Glutamatergic neuron (in vitro differentiated cells): ENCODE measurements around the gene SAXO1. TPM values are rescaled to one million over a fixed set of nuclear protein-coding genes. Genes with fewer than 3 reads are reported as not detected.

Source experiments
- DNase-seq: peaks from one replicate; pipeline ENCODE4 v3.0.0; 2022
- H3K27ac Mint-ChIP-seq: one replicate; pipeline ENCODE4 v1.8.0; 2020; ENCODE audit warnings: mild to moderate bottlenecking, mixed read lengths, inconsistent platforms; ENCODE audit not compliant: unreplicated experiment
- H3K27me3 Mint-ChIP-seq: one replicate; pipeline ENCODE4 v1.8.0; 2020; ENCODE audit warnings: mild to moderate bottlenecking, moderate library complexity, mixed read lengths, inconsistent platforms; ENCODE audit not compliant: unreplicated experiment
- H3K36me3 Mint-ChIP-seq: one replicate; pipeline ENCODE4 v1.8.0; 2020; ENCODE audit warnings: mild to moderate bottlenecking, mixed read lengths, inconsistent platforms; ENCODE audit not compliant: unreplicated experiment
- H3K4me1 Mint-ChIP-seq: one replicate; pipeline ENCODE4 v1.8.0; 2020; ENCODE audit warnings: mild to moderate bottlenecking, low read depth, mixed read lengths, inconsistent platforms; ENCODE audit not compliant: unreplicated experiment
- H3K4me3 Mint-ChIP-seq: one replicate; pipeline ENCODE4 v1.8.0; 2020; ENCODE audit warnings: mild to moderate bottlenecking, mixed read lengths, inconsistent platforms; ENCODE audit not compliant: unreplicated experiment
- H3K9me3 Mint-ChIP-seq: one replicate; pipeline ENCODE4 v1.8.0; 2020; ENCODE audit warnings: mild to moderate bottlenecking, moderate library complexity, mixed read lengths, inconsistent platforms; ENCODE audit not compliant: unreplicated experiment
- long read RNA-seq: library from polyadenylated mRNA; unstranded; transcript quantifications from one replicate; pipeline ENCODE4 v2.0.0, GENCODE V29; 2020; ENCODE audit not compliant: unreplicated experiment
- total RNA-seq: library from RNA; stranded (reverse); fragmentation: NEBNext Ultra II Directional; extraction: Animal tissue kit (Norgen Biotek cat#: 25700); gene quantifications from one replicate; pipeline ENCODE4 v1.2.1, GENCODE V29; 2021; ENCODE audit not compliant: unreplicated experiment
- TF ChIP-seq, protein P1 (sequence below): fragments of 200-600 bp; sonication (generic); IDR thresholded peaks from one replicate; pipeline ENCODE4 v1.5.0; 2021; ENCODE audit not compliant: partially characterized antibody, unreplicated experiment

SAXO1 gene, protein sequence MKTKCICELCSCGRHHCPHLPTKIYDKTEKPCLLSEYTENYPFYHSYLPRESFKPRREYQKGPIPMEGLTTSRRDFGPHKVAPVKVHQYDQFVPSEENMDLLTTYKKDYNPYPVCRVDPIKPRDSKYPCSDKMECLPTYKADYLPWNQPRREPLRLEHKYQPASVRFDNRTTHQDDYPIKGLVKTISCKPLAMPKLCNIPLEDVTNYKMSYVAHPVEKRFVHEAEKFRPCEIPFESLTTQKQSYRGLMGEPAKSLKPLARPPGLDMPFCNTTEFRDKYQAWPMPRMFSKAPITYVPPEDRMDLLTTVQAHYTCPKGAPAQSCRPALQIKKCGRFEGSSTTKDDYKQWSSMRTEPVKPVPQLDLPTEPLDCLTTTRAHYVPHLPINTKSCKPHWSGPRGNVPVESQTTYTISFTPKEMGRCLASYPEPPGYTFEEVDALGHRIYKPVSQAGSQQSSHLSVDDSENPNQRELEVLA
- total RNA-seq, result 0.37 TPM
- long read RNA-seq, result 0 reads

DNA sequence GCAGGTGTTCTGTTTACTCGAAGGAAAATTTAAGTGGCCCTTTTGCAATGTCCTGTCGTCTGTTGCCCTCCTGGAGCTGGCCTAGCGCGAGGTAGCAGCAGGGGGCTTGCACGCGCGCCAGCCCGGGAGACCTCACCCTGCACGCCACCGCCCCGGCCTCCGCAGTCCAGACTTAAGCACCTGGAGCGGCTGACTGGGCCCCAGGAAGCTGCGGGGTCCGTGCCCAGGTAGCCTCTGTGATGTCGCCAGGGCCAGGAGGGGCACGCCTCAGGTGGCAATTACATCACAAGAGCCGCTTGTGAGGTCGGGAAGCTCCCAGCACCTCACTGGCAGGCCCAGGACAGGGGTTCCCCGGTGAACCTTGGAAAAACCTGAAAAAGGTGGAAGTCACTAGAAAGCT is at the start of gene SAXO1:
Gene SAXO1, minus strand, starts transcription at position 195 of the 400 bp plus-strand sequence. CDS start 301 bp downstream, outside the sequence.
- peaks cover 3% of the 10 kb centered on the region for H3K36me3 Mint-ChIP-seq
- H3K4me3 Mint-ChIP-seq, result no peak within 1 kb of the TSS
- no peak within 1 kb of the TSS for H3K27ac Mint-ChIP-seq
- peaks cover 4% of the 10 kb centered on the region for H3K27me3 Mint-ChIP-seq
- peaks cover 2% of the 10 kb centered on the region for H3K4me1 Mint-ChIP-seq
- H3K9me3 Mint-ChIP-seq, result peaks cover 6% of the 10 kb centered on the region
- no peak for DNase-seq
- TF ChIP-seq, protein P1, sequence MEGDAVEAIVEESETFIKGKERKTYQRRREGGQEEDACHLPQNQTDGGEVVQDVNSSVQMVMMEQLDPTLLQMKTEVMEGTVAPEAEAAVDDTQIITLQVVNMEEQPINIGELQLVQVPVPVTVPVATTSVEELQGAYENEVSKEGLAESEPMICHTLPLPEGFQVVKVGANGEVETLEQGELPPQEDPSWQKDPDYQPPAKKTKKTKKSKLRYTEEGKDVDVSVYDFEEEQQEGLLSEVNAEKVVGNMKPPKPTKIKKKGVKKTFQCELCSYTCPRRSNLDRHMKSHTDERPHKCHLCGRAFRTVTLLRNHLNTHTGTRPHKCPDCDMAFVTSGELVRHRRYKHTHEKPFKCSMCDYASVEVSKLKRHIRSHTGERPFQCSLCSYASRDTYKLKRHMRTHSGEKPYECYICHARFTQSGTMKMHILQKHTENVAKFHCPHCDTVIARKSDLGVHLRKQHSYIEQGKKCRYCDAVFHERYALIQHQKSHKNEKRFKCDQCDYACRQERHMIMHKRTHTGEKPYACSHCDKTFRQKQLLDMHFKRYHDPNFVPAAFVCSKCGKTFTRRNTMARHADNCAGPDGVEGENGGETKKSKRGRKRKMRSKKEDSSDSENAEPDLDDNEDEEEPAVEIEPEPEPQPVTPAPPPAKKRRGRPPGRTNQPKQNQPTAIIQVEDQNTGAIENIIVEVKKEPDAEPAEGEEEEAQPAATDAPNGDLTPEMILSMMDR, result no peak

DNA sequence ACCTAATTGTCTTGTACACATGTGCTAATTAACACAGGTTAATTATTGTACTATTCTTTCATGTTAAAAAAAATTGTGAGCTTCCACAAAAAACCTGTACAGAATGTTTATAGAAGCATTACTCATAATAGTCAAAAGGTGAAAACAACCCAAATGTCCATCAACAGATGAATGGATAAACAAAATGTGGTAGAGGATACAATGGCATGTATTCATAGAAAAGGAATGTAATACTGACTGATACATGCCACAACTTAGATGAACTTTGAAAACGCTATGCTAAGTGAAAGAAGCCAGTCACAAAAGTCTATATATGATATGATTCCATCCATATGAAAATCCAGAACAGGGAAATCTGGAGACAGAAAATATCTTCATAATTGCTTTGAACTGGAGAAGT is 41.8 kb upstream of the SAXO1 start:
- peaks cover 1% of the 10 kb centered on the region for H3K27me3 Mint-ChIP-seq
- no peak for DNase-seq
- H3K4me3 Mint-ChIP-seq, result no peak overlapping the region
- H3K9me3 Mint-ChIP-seq, result no peaks in the 10 kb centered on the region
- no peaks in the 10 kb centered on the region for H3K4me1 Mint-ChIP-seq
- no peak overlapping the region for H3K27ac Mint-ChIP-seq
- TF ChIP-seq, protein P1, result no peak
- no peaks in the 10 kb centered on the region for H3K36me3 Mint-ChIP-seq

DNA sequence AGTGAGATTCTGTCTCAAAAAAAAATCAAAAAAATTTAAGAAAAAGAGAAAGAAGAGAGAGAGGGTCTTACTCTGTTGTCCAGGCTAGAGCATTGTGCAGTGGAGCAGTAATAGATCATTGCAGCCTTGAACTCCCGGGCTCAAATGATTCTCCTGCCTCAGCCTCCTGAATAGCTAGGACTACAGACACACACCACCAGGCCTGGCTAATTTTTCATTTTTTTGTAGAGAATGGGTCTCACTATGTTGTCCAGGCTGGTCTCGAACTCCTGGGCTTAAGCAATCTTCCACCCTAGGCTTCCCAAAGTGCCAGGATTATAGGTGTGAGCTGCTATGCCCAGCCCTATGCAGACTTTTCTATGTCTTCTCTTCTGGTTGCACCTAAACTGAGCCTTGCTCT is 41.2 kb upstream of the SAXO1 start:
- Mint-ChIP-seq H3K4me1 (no peaks in the 10 kb centered on the region), H3K36me3 (no peaks in the 10 kb centered on the region), H3K27ac (no peak overlapping the region), H3K4me3 (no peak overlapping the region), H3K27me3 (peaks cover 1% of the 10 kb centered on the region), H3K9me3 (no peaks in the 10 kb centered on the region)
- TF ChIP-seq, protein P1, result no peak
- no peak for DNase-seq

DNA sequence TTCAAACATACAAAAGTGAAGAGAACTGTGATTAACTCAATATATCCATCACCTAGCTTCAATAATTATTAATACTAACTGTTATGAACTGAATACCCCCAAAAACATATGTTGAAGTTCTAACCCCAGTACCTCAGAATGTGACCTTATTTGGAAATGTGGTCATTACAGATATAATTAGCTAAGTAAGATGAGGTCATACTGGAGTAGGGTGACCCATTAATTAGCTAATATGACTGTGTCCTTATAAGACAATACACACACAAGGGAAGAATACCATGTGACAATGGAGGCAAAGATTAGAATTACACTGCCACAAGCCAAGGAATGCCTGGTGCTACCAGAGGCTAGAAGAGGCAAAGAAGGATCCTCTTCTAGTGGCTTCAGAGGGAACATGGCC is 24.0 kb upstream of the SAXO1 start:
- no peak for DNase-seq
- TF ChIP-seq, protein P1, result no peak
- H3K27me3 Mint-ChIP-seq, result no peaks in the 10 kb centered on the region
- no peaks in the 10 kb centered on the region for H3K36me3 Mint-ChIP-seq
- H3K27ac Mint-ChIP-seq, result no peak overlapping the region
- H3K4me1 Mint-ChIP-seq, result no peaks in the 10 kb centered on the region
- H3K9me3 Mint-ChIP-seq, result no peaks in the 10 kb centered on the region
- no peak overlapping the region for H3K4me3 Mint-ChIP-seq
